ENCODE data around the gene PRAME. TPM values are rescaled to one million over a fixed set of nuclear protein-coding genes. Genes with fewer than 3 reads are reported as not detected.

The PRAME gene
- total RNA-seq: not detected in 2 replicates

GRCh38 chr22:22558972-22559603, at the start of gene PRAME:
PRAME (minus strand) TSS chr22:22559265; CDS start chr22:22556832, 2,433 bp downstream.

GRCh38 chr22:22520020-22520656, 38.9 kb downstream of the PRAME start, which contains the start of gene ZNF280A:
ZNF280A (minus strand) TSS chr22:22520270; CDS start chr22:22515630, 4,640 bp downstream.

GRCh38 chr22:22508274-22509176, 50.5 kb downstream of the PRAME start, which contains the start of gene ZNF280B:
ZNF280B (minus strand) TSS chr22:22508742; CDS start chr22:22489398, 19,344 bp downstream.

Other genes starting within 250 kb of the PRAME start
- gene ZNF280B, start 50.5 kb downstream of the PRAME start, total RNA-seq: 1.8 and 2.2 TPM in 2 replicates
- 0.23 TPM in 1 of 2 replicates, not detected in the other for gene ZNF280A, start 39.0 kb downstream of the PRAME start, total RNA-seq
- not detected in 2 replicates for gene GGTLC2, start 85.3 kb upstream of the PRAME start, total RNA-seq